Measurements from ENCODE around the gene SETD9. TPM values are rescaled to one million over a fixed set of nuclear protein-coding genes. Genes with fewer than 3 reads are reported as not detected.

The SETD9 gene
- total RNA-seq, 1 experiment from 2014 or later: 6.5 TPM

DNA sequence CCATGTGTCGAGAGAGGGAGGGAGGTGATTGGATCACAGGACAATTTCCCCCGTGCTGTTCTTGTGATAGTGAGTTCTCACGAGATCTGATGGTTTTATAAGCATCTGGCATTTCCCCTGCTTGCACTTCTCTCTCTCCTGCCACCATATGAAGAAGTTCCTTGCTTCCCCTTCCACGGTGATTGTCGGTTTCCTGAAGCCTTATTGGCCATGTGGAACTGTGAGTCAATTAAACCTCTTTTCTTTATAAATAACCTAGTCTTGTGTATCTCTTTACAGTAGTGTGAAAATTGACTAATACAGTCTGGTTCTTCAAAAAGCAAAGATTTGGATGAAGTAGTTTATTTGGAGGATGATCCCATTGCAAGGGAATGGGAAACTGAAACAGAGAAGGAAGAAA, 53.9 kb downstream of the SETD9 start:
- POLR2A ChIA-PET (ENCODE audit: unreplicated experiment): no interaction called here
- BruUV-seq (replicated peaks): no TSS peak
- Histone ChIP-seq H3K27me3 (ENCODE audit: insufficient read depth, low read depth) (no peaks in the 10 kb centered on the region), H3K79me2 (ENCODE audit: low read depth) (no peaks in the 10 kb centered on the region), H3K9me2 (ENCODE audit: insufficient read depth) (no peaks in the 10 kb centered on the region), H3K4me2 (no peak overlapping the region), H3F3A (ENCODE audit: insufficient read depth, low read depth) (no peaks in the 10 kb centered on the region), H3K4me3 (no peak overlapping the region), H4K20me1 (ENCODE audit: insufficient read depth) (no peaks in the 10 kb centered on the region), H3K4me1 (replicated peaks; ENCODE audit: insufficient read depth) (peaks cover 4% of the 10 kb centered on the region; the same call in 1 of the 2 replicates), H3K9me3 (ENCODE audit: insufficient read depth, low read depth) (no peaks in the 10 kb centered on the region), H3K27ac (no peak overlapping the region), H2AFZ (no peak overlapping the region), H3K36me3 (ENCODE audit: low read depth) (no peaks in the 10 kb centered on the region)
- CTCF ChIA-PET: no interaction called here
- no peak for TF ChIP-seq EZH2 (IDR thresholded peaks at IDR 0.05; ENCODE audit: low read depth)
- TF ChIP-seq, protein P1, sequence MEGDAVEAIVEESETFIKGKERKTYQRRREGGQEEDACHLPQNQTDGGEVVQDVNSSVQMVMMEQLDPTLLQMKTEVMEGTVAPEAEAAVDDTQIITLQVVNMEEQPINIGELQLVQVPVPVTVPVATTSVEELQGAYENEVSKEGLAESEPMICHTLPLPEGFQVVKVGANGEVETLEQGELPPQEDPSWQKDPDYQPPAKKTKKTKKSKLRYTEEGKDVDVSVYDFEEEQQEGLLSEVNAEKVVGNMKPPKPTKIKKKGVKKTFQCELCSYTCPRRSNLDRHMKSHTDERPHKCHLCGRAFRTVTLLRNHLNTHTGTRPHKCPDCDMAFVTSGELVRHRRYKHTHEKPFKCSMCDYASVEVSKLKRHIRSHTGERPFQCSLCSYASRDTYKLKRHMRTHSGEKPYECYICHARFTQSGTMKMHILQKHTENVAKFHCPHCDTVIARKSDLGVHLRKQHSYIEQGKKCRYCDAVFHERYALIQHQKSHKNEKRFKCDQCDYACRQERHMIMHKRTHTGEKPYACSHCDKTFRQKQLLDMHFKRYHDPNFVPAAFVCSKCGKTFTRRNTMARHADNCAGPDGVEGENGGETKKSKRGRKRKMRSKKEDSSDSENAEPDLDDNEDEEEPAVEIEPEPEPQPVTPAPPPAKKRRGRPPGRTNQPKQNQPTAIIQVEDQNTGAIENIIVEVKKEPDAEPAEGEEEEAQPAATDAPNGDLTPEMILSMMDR (conservative IDR thresholded peaks at IDR 0.05): no peak
- DNase-seq: no peak
- intact Hi-C loops (cut with micrococcal nuclease; ENCODE audit: unreplicated experiment): no loop called here

DNA sequence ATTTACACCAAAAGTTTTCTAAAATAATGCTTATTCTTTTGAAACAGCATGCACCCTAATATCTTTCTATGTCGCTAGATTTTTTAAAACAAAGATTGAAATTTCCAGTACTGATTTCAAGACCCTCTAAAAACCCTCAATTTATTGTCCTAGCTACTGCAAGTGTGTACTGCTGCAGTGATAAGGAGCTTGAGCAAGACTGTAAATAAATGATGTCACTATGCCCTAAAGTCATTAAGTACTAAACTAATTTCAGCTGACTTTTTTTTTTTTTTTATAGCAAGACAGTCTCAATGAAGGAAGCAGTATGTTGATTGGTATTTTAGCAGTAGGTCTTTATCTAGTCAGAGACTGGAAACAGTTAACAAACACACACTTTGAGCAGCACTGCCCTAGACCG, 54.8 kb downstream of the SETD9 start:
- intact Hi-C loops (cut with micrococcal nuclease; ENCODE audit: unreplicated experiment): no loop called here
- Histone ChIP-seq H3K4me1 (replicated peaks; ENCODE audit: insufficient read depth) (peaks cover 4% of the 10 kb centered on the region; the same call in 1 of the 2 replicates), H2AFZ (no peak overlapping the region), H3K9me2 (ENCODE audit: insufficient read depth) (no peaks in the 10 kb centered on the region), H3K79me2 (ENCODE audit: low read depth) (no peaks in the 10 kb centered on the region), H3K4me2 (no peak overlapping the region), H3K27ac (no peak overlapping the region), H3K9me3 (ENCODE audit: insufficient read depth, low read depth) (no peaks in the 10 kb centered on the region), H3K4me3 (no peak overlapping the region), H3K36me3 (ENCODE audit: low read depth) (no peaks in the 10 kb centered on the region), H3F3A (ENCODE audit: insufficient read depth, low read depth) (no peaks in the 10 kb centered on the region), H4K20me1 (ENCODE audit: insufficient read depth) (no peaks in the 10 kb centered on the region), H3K27me3 (ENCODE audit: insufficient read depth, low read depth) (no peaks in the 10 kb centered on the region)
- BruUV-seq (replicated peaks): no TSS peak
- DNase-seq: peak in 1 of 2 experiments; percentile 42
- ChIA-PET CTCF (no interaction called here), POLR2A (ENCODE audit: unreplicated experiment) (interaction anchor here (0.6 kb wide), 1 partner anchor 56 kb away, joined by 4 read pairs; no protein-coding TSS in a partner anchor)
- TF ChIP-seq, protein P1 (conservative IDR thresholded peaks at IDR 0.05): no peak
- TF ChIP-seq EZH2 (IDR thresholded peaks at IDR 0.05; ENCODE audit: low read depth): no peak

Other genes with a start within 250 kb of the SETD9 start
- 21.8 and 26.1 TPM in 2 replicates for gene MAP3K1, start 94.0 kb upstream of the SETD9 start, total RNA-seq (2021)
- gene MIER3, start 42.5 kb downstream of the SETD9 start, total RNA-seq (2021): 16.4 and 17.3 TPM in 2 replicates

Measured in PC-9 (cell line).